ENCODE measurements around the gene AKAP9. TPM values are rescaled to one million over a fixed set of nuclear protein-coding genes. Genes with fewer than 3 reads are reported as not detected.
"Not testable (repeated sequence)": the region's sequence is repeated elsewhere in the genome, so short reads cannot be mapped to it uniquely, and the experiment has no call there.

The AKAP9 gene
- total RNA-seq, 1 donor from 2014 or later: 34.1 TPM

DNA sequence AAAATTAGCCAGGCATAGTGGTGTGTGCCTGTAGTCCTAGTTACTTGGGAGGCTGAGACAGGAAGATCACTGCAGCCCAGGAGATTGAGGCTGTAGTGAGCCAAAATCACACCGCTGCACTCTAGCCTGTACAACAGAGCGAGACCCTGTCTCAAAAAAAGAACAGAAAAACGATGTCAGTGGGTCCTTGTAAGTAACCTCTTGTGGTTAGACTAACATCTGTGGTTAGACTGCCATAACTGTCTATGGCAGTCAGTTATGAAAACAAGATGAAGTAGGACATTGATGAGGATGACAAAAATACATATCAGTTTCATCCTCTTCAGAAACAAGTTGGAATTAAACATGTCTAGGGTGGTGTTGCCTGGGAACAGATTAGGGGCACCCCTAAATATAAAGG is 53.3 kb downstream of the AKAP9 start:
- DNase-seq (ENCODE audit: low spot score): no peak
- Mint-ChIP-seq H3K4me3 (no peak overlapping the region), H3K27ac (no peak overlapping the region), H3K27me3 (ENCODE audit: insufficient read depth) (no peaks in the 10 kb centered on the region), H3K36me3 (ENCODE audit: low read depth) (peaks cover 16% of the 10 kb centered on the region), H3K9me3 (no peaks in the 10 kb centered on the region), H3K4me1 (ENCODE audit: low read depth) (peaks cover 4% of the 10 kb centered on the region)
- intact Hi-C loops (cut with micrococcal nuclease): no loop called here

DNA sequence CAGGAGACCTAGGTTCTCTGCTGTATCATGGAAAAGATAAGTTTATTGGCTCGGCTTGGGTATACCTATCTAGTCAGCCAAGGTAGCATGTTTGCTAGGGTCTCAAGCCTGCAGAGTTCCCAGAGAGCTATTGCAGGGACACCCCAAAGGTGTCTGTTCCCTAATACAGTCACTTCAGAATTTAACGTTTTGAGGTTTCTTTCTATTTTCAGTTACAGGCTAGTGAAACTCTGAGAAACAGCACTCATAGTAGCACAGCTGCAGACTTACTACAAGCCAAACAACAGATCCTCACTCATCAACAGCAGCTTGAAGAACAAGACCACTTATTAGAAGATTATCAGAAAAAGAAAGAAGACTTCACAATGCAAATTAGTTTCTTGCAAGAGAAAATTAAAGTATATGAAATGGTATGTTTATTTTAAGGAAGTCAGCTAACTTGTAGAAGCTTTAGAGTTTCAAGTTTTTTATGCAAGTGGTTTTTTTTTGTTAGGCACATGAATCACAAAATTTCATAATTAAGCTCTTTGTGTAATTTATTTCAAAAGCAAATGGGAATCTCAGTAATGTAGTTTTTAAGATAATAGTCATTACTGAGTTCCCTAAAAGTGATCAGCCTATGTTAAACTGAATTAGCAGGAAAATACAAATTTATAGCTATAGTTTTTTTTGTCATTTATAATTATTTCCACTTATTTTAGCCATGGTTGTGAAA is 54.9 kb downstream of the AKAP9 start:
- no peaks in the 10 kb centered on the region for H3K9me3 Mint-ChIP-seq
- peaks cover 4% of the 10 kb centered on the region for H3K4me1 Mint-ChIP-seq (ENCODE audit: low read depth)
- peaks cover 17% of the 10 kb centered on the region for H3K36me3 Mint-ChIP-seq (ENCODE audit: low read depth)
- intact Hi-C loops (cut with micrococcal nuclease): no loop called here
- H3K27ac Mint-ChIP-seq: no peak overlapping the region
- H3K27me3 Mint-ChIP-seq (ENCODE audit: insufficient read depth): no peaks in the 10 kb centered on the region
- H3K4me3 Mint-ChIP-seq: no peak overlapping the region
- DNase-seq (ENCODE audit: low spot score): no peak

DNA sequence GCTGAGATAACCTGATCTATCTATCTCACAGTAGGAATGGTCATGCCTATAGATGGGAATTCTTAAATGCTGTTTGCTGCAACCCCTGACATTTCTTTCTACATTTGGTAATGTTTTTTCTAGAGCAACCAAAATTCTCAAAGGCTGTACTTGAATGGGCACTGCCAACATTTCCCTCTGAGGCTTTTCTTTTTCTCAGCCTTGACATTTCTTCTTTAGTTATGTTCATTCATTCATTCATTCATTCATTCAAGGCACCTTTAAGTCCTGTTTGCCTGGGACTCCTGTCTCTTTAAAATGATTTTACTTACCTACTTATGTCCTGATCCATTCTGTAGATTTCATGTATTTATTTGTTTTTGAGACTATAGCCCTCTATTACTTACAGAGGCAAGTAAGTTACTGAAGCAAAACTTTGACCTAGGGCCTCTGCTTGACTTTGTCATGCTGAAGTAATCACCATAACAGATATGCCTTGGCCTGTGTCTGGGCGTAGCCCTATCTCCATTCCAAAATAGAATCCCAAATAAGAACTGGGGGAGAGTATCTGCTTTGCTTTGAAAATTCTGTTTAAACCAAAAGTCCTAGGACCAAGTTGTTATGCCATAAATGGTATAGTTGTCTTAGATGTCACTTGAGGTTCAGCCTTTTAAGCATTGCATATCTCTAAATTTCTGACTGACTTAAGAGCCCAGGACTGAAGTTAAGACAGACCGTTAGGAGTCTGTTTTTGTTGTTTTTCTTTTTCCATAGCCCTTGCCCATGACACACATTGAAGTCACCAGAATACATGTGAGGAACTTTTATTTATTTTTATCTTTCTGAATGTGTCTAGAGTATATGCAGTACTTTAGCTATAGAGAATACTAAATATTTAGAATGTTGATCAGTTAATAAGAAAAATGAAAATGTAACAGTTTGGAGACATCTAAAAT is 59.2 kb downstream of the AKAP9 start:
- Mint-ChIP-seq H3K4me1 (ENCODE audit: low read depth) (no peaks in the 10 kb centered on the region), H3K36me3 (ENCODE audit: low read depth) (peaks cover 39% of the 10 kb centered on the region), H3K27ac (no peak overlapping the region), H3K9me3 (peaks cover 5% of the 10 kb centered on the region), H3K4me3 (no peak overlapping the region), H3K27me3 (ENCODE audit: insufficient read depth) (no peaks in the 10 kb centered on the region)
- no peak for DNase-seq (ENCODE audit: low spot score)
- intact Hi-C loops (cut with micrococcal nuclease): no loop called here

GRCh38 chr7:92002720-92003119 is 62.1 kb downstream of the AKAP9 start:
- no peak for DNase-seq (ENCODE audit: low spot score)
- Mint-ChIP-seq H3K27ac (no peak overlapping the region), H3K36me3 (ENCODE audit: low read depth) (peaks cover 45% of the 10 kb centered on the region), H3K27me3 (ENCODE audit: insufficient read depth) (no peaks in the 10 kb centered on the region), H3K4me1 (ENCODE audit: low read depth) (no peaks in the 10 kb centered on the region), H3K9me3 (peaks cover 12% of the 10 kb centered on the region), H3K4me3 (no peak overlapping the region)
- intact Hi-C loops (cut with micrococcal nuclease): no loop called here

DNA sequence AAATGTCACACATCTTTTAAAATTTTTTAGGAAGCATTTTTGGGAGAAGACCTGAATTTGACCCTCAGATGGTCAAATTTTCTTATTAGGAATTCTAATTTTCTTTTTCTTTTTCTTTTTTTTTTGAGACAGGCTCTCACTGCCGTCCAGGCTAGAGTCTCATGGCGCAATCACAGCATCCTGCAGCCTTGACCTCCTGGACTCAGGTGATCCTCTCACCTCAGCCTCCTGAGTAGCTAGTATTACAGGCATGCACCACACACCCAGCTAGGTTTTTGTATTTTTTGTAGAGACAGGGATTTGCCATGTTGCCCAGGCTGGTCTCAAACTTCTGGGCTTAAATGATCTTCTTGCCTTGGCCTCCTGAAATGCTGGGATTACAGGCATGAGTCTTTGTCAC is 65.4 kb downstream of the AKAP9 start:
- Mint-ChIP-seq H3K27me3 (ENCODE audit: insufficient read depth) (no peaks in the 10 kb centered on the region), H3K9me3 (peaks cover 17% of the 10 kb centered on the region), H3K4me3 (no peak overlapping the region), H3K4me1 (ENCODE audit: low read depth) (no peaks in the 10 kb centered on the region), H3K27ac (no peak overlapping the region), H3K36me3 (ENCODE audit: low read depth) (peaks cover 51% of the 10 kb centered on the region)
- DNase-seq (ENCODE audit: low spot score): no peak
- intact Hi-C loops (cut with micrococcal nuclease): no loop called here

GRCh38 chr7:92010215-92010614 is 69.6 kb downstream of the AKAP9 start:
- DNase-seq (ENCODE audit: low spot score): no peak
- Mint-ChIP-seq H3K36me3 (ENCODE audit: low read depth) (peaks cover 48% of the 10 kb centered on the region), H3K9me3 (peaks cover 9% of the 10 kb centered on the region), H3K27me3 (ENCODE audit: insufficient read depth) (no peaks in the 10 kb centered on the region), H3K4me1 (ENCODE audit: low read depth) (no peaks in the 10 kb centered on the region), H3K27ac (no peak overlapping the region), H3K4me3 (no peak overlapping the region)
- intact Hi-C loops (cut with micrococcal nuclease): no loop called here

DNA sequence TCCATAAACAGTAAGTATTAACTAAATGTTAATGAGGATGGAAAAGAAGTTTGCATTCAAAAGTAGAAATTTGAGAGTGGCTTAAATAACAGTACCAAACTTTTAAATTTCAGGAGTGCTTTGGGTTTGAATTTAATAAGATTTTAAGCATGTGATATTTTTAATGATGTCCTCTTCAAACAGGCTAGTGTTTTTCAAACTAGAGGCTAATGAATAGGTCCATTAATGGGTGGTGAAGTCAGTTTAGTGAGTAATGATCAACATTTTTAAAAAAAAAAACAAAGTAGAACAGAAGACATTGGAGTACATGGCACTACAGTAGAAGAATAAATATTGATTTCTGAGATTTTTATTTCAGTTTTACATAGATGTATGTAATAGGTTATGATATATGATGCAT is 72.9 kb downstream of the AKAP9 start:
- H3K9me3 Mint-ChIP-seq: peaks cover 3% of the 10 kb centered on the region
- DNase-seq (ENCODE audit: low spot score): no peak
- no peak overlapping the region for H3K4me3 Mint-ChIP-seq
- no peak overlapping the region for H3K27ac Mint-ChIP-seq
- intact Hi-C loops (cut with micrococcal nuclease): no loop called here
- no peaks in the 10 kb centered on the region for H3K4me1 Mint-ChIP-seq (ENCODE audit: low read depth)
- peaks cover 38% of the 10 kb centered on the region for H3K36me3 Mint-ChIP-seq (ENCODE audit: low read depth)
- no peaks in the 10 kb centered on the region for H3K27me3 Mint-ChIP-seq (ENCODE audit: insufficient read depth)

- intact Hi-C loops (cut with micrococcal nuclease): no loop called here
- Mint-ChIP-seq H3K36me3 (ENCODE audit: low read depth) (peaks cover 14% of the 10 kb centered on the region), H3K27me3 (ENCODE audit: insufficient read depth) (no peaks in the 10 kb centered on the region), H3K4me1 (ENCODE audit: low read depth) (no peaks in the 10 kb centered on the region), H3K9me3 (no peaks in the 10 kb centered on the region), H3K4me3 (no peak overlapping the region), H3K27ac (no peak overlapping the region)
- no peak for DNase-seq (ENCODE audit: low spot score)
These were observed 80.0 kb downstream of the AKAP9 start for GRCh38 chr7:92020636-92021035.

DNA sequence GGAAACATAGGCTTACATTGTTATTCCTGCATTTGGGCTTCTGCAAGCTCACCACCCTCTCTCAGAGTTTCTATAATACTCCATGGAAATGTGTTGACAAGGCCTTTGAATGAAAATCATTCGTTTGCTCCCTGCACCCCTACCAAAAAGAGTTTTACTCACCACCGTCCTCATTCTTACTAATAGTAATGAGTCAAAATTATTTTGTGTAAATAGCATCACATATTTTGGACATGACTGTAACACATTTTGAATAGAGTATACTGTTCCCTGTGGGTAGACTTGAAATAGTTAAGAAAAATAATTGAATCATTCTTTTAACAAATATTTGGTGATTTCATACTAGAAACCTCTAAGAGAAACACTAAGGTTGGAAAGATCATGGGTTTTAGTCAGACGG is 84.6 kb downstream of the AKAP9 start:
- H3K36me3 Mint-ChIP-seq (ENCODE audit: low read depth): peaks cover 21% of the 10 kb centered on the region

GRCh38 chr7:92026635-92027034 is 86.0 kb downstream of the AKAP9 start:
- H3K36me3 Mint-ChIP-seq (ENCODE audit: low read depth): peaks cover 23% of the 10 kb centered on the region

More for the DNA sequence above, 84.6 kb downstream of the AKAP9 start:
- no peaks in the 10 kb centered on the region for H3K4me1 Mint-ChIP-seq (ENCODE audit: low read depth)
- H3K9me3 Mint-ChIP-seq: no peaks in the 10 kb centered on the region
- no peaks in the 10 kb centered on the region for H3K27me3 Mint-ChIP-seq (ENCODE audit: insufficient read depth)
- intact Hi-C loops (cut with micrococcal nuclease): no loop called here
- DNase-seq (ENCODE audit: low spot score): no peak
- no peak overlapping the region for H3K4me3 Mint-ChIP-seq
- no peak overlapping the region for H3K27ac Mint-ChIP-seq

DNA sequence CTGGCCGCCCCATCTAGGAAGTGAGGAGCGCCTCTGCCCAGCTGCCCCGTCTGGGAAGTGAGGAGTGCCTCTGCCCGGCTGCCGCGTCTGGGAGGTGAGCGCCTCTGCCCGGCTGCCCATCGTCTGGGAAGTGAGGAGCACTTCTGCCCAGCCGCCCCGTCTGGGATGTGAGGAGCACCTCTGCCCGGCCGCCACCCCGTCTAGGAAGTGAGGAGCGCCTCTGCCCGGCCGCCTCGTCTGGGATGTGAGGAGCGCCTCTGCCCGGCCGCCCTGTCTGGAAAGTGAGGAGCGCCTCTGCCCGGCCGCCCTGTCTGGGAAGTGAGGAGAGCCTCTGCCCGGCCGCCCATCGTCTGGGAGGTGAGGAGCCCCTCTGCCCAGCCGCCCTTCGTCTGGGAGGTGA is 86.5 kb downstream of the AKAP9 start:
- H3K36me3 Mint-ChIP-seq (ENCODE audit: low read depth): peaks cover 23% of the 10 kb centered on the region
- H3K4me1 Mint-ChIP-seq (ENCODE audit: low read depth); H3K27me3 Mint-ChIP-seq (ENCODE audit: insufficient read depth); intact Hi-C loops (cut with micrococcal nuclease); DNase-seq (ENCODE audit: low spot score); H3K9me3 Mint-ChIP-seq; H3K4me3 Mint-ChIP-seq; H3K27ac Mint-ChIP-seq: not testable (repeated sequence)

More at GRCh38 chr7:92026635-92027034, 86.0 kb downstream of the AKAP9 start:
- H3K27ac Mint-ChIP-seq; H3K4me3 Mint-ChIP-seq; H3K4me1 Mint-ChIP-seq (ENCODE audit: low read depth); H3K27me3 Mint-ChIP-seq (ENCODE audit: insufficient read depth); intact Hi-C loops (cut with micrococcal nuclease); DNase-seq (ENCODE audit: low spot score); H3K9me3 Mint-ChIP-seq: not testable (repeated sequence)

GRCh38 chr7:92028226-92028625 is 87.6 kb downstream of the AKAP9 start:
- H3K4me3 Mint-ChIP-seq: no peak overlapping the region

DNA sequence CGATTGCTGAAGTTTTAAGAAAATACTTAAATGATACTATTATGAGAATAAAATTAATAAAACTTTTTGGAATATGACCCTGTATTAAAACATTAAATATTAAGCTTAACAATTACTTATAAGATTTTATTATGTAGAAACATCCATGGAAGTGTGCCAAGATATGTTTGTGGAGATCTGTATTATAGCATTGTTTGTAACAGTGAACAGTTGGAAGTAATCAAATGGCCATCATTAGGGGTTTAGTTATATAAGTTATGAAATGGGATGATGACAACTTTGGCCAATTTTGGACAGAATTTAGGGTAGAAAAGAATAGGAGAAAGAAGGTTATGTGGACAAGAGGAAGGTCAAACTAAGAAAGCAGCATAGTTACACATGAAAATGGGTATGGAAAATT is 88.0 kb downstream of the AKAP9 start:
- no peaks in the 10 kb centered on the region for H3K9me3 Mint-ChIP-seq
- H3K27me3 Mint-ChIP-seq (ENCODE audit: insufficient read depth): no peaks in the 10 kb centered on the region
- intact Hi-C loops (cut with micrococcal nuclease): no loop called here
- no peak overlapping the region for H3K4me3 Mint-ChIP-seq
- H3K36me3 Mint-ChIP-seq (ENCODE audit: low read depth): peaks cover 19% of the 10 kb centered on the region
- H3K4me1 Mint-ChIP-seq (ENCODE audit: low read depth): no peaks in the 10 kb centered on the region
- DNase-seq (ENCODE audit: low spot score): no peak
- no peak overlapping the region for H3K27ac Mint-ChIP-seq

More at GRCh38 chr7:92028226-92028625, 87.6 kb downstream of the AKAP9 start:
- Mint-ChIP-seq H3K36me3 (ENCODE audit: low read depth) (peaks cover 23% of the 10 kb centered on the region), H3K27me3 (ENCODE audit: insufficient read depth) (no peaks in the 10 kb centered on the region), H3K4me1 (ENCODE audit: low read depth) (no peaks in the 10 kb centered on the region), H3K9me3 (no peaks in the 10 kb centered on the region), H3K27ac (no peak overlapping the region)
- intact Hi-C loops (cut with micrococcal nuclease): no loop called here
- no peak for DNase-seq (ENCODE audit: low spot score)

All from activated T-helper 1 cell treated with anti-CD3 and anti-CD28 coated beads, Interleukin-12 subunit alpha, Interleukin-12 subunit beta, Interleukin-2, Interleukin-4 antibody, amounts not matched to agents 30 ng/mL and 10 ng/mL and 1 ng/mL, durations not matched to agents 14 hours and 24 hours and 36 hours (primary cell).